GM10266 (cell line): ENCODE data around the gene KIF6.

Experiments
- DNase-seq: peaks from one replicate; pipeline ENCODE4 v3.0.0; 2012; ENCODE audit errors: extremely low spot score
- TF ChIP-seq, protein P1 (sequence below): IDR thresholded peaks from 2 replicates; pipeline ENCODE4 v1.5.1; 2012; ENCODE audit warnings: mild to moderate bottlenecking, low read depth; ENCODE audit not compliant: control insufficient read depth, insufficient read depth; ENCODE audit errors: missing control alignments

KIF6 gene

DNA sequence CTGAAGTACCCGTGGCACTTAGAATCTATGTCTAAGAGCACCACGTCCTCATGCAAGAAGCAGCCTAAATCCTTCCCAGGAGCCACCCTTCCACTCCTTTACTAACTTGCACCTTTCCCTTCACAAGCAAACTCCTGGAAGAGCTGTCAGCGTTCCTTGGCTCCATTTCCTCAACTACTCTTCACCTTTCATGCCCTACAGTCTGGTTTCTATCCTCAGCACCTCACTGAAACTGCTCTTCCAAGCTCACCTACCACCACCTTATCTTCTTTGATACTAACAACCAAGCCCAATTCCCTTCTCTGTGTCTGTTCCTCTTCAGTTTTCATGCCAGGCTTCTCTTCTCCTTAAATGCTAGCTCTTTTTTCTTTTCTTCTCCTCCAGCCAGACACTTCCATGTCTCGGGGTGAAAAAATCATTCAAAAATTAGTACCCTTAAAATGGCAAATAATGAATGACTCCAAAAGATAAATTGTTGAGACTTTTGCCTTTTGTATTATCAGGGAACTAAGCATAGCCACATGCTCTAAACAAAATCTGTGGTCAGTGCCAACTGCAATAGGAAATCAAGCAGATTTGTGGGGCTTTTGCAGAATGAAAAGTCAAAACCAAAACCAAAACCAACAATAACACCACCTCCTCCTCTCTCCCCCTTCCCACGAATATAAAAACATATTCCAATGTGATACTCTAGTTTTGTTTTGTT is 253.1 kb downstream of the KIF6 start:
- DNase-seq, result no peak
- TF ChIP-seq, protein P1, sequence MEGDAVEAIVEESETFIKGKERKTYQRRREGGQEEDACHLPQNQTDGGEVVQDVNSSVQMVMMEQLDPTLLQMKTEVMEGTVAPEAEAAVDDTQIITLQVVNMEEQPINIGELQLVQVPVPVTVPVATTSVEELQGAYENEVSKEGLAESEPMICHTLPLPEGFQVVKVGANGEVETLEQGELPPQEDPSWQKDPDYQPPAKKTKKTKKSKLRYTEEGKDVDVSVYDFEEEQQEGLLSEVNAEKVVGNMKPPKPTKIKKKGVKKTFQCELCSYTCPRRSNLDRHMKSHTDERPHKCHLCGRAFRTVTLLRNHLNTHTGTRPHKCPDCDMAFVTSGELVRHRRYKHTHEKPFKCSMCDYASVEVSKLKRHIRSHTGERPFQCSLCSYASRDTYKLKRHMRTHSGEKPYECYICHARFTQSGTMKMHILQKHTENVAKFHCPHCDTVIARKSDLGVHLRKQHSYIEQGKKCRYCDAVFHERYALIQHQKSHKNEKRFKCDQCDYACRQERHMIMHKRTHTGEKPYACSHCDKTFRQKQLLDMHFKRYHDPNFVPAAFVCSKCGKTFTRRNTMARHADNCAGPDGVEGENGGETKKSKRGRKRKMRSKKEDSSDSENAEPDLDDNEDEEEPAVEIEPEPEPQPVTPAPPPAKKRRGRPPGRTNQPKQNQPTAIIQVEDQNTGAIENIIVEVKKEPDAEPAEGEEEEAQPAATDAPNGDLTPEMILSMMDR, result no peak

DNA sequence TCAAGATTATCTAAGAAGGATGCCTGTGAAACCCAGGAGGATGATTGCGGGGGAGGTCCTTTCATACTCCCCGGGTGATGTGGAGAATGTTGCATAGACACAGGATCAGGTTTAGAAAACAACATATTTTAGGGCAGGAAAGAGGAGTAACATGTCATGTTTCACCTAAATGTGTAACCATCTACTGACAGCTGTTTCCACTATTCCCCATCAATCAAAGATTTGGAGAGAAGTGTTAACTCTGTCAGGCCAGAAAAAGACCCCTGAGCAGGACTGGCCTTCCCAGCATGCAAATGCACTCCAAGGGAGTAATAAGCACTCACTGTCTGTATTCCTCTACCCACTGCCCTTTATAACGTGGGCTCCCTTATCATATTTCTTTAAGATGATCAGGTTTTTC is 254.7 kb downstream of the KIF6 start:
- DNase-seq, result no peak
- TF ChIP-seq, protein P1, result no peak

DNA sequence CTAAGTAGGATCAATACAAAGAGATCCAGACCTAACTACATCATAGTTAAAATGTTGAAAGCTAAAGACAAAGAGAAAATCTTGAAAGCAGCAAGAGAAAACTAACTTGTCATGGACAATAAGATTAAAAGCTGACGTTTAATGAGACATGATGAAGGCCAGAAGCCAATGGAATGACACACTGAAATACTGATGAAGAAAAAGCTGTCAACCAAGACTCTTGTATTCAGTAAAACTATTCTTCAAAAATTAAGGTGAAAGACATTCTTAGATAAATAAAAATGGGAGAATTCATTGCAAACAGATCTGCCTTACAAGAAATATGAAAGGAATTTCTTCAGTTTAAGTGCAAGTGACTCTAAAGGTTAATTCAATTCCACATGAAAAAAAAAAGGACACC is 256.8 kb downstream of the KIF6 start:
- TF ChIP-seq, protein P1, result no peak
- no peak for DNase-seq

DNA sequence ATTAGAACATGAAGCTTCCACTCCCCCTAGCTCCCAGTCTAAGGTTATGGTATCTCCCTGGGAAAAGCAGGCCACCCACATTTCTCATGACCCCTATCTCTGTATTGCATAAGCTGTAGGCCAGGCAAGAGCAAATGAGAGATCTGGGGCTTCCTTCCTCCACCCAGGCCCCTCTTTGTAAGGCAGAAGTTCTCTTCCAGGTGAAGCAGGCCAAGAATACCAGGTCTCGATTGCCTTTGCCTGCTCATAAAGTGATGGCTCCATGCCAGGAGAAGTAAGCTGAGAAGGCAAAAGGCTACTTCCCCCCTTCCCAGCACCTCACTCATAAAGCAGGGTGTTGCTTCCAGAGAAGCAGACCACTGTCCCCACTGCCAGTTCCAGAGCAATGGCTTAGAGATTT is 258.6 kb downstream of the KIF6 start:
- DNase-seq, result no peak
- TF ChIP-seq, protein P1, result no peak

DNA sequence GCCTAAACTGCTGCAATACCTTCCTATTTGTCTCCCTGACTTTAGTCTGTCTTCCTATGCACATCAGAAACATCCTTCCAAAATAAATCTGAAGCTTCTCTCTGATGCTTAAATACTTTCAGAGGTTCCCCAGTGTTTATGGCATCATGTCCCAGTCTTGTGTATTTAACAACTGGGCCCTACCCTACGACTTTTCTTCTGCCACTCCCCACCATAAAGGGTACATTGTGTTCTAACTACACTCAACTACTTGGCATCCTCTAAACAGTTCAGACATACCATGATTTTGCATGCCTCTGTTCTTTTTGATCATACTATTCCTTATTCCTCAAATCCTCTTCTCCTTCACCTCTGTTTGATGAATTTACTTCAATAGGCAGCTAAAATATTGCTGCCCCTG is 259.7 kb downstream of the KIF6 start:
- DNase-seq, result no peak
- TF ChIP-seq, protein P1, result no peak

DNA sequence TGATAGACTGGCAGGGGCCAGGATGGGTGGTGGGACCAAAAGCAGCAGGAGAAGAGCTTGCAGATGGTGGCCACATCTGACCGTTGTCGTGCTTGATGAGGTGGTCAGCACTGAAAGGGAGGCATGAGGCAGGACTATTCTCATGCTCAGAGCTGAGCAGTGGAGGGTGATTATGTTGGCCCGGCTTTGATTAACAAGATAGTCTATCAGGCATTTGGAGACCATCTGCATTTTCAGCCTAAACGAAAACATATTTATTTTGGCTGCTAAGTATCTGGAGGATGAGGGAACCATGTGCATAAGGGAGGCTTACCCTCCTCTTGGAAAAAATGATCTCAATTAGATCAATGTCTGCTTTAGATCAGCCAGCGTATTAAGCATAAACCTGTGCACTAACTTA is 261.1 kb downstream of the KIF6 start:
- TF ChIP-seq, protein P1, result no peak
- DNase-seq, result no peak

DNA sequence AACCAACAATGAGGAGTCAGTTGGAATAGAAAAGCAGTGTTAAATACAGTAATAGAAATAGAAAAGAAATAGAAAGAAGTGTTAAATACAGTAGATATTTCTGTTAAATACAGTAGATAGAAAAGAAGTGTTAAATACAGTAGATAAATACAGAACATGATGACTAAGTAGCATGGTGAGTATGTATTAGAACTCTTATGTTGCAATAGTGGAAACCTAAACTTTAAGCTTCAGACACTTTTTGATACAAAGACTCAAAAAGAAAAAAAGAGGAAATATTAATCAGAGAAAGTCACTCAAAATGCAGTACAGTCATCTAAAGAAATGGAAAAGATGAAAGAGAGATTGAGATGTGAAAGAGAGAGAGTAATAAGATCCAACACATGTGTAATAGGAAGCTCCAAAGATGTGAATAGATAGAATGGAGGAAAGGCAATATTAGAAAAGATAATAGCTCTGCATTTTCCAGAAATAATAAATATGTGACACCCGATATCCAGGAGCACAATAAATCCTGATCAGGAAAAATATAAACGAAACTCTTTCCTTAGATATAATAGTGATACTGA is 271.2 kb downstream of the KIF6 start:
- no peak for DNase-seq
- TF ChIP-seq, protein P1, result no peak
